GM21423 (cell line): ENCODE data around the gene WDR18.
A peak's percentile ranks its signal among the peaks of the same experiment; 100 is the strongest.
"Not testable (repeated sequence)": the region's sequence is repeated elsewhere in the genome, so short reads cannot be mapped to it uniquely, and the experiment has no call there.

Experiments
- ATAC-seq: cut with Tn5 transposase; IDR thresholded peaks from one replicate; pipeline ENCODE4 v1.9.1; 2021; ENCODE audit warnings: mild to moderate bottlenecking, moderate library complexity; ENCODE audit not compliant: unreplicated experiment

WDR18 gene

DNA sequence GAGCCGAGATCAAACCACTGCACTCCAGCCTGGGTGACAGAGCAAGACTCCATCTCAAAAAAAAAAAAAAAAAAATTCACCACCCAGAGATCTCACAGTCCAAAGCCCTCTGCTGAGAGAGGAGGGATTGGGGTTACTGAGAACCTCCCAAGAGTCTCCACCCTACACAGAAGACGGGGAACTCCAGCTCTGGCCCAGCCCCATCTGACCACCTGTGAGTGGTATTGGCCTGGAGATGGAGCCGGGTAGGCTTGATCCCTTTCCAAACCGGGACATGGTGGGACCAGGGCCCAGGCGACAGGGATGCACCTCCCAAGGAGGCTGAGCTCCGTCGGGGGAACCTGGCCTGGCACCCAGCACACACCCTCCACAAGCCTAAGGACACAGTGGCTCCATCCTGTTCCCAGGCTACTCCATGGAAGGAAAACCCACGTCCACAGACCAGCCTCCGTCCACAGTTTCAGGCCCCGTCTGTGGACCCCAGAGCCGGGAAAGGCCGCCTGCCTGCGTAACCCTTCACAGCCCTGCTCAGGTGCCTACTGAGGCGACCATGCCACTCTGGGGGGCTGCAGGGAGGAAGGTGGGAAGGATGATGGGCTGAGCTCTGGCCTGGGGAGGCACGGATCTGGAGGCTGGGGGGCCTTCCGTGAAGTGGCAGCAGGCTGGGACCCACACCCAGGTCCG, 34.9 kb downstream of the WDR18 start:
- ATAC-seq: no peak

GRCh38 chr19:1019616-1019961, 35.4 kb downstream of the WDR18 start:
- no peak for ATAC-seq

- ATAC-seq: no peak
Measured at GRCh38 chr19:1019980-1020867, 36.1 kb downstream of the WDR18 start.

DNA sequence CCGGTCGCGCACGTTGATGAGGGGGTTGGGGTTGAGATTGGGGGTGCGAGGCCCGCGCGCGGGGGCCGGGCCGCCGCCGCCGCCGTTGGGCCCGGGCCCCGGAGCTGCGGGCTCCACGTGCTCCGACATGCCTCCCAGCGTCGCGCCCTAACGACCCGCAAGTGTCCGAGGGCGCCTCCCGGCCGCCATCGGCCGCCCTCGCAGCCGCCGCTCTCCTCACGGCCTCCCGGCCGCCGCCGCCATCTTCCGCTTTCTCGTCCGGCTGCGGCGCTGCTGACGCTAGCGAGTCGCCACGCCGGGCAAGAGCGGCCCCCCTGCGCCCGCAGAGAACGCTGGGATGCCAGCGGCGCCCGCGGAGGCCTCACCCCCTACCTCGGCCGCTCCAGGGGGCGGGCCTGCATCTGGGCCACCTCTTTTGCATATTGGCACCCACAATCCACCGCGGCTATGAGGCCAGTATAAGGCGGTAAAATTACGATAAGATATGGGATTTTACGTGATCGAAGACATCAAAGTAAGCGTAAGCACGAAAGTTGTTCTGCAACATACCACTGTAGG, 36.8 kb downstream of the WDR18 start, which contains the start of gene TMEM259:
TSS of gene TMEM259 (minus strand) at position 256 of the 558 bp plus-strand sequence. CDS start at position 129, 127 bp downstream.
- ATAC-seq: peak; percentile 83

GRCh38 chr19:1023883-1024188, 39.7 kb downstream of the WDR18 start:
- ATAC-seq: not testable (repeated sequence)

GRCh38 chr19:1025080-1025479, 40.9 kb downstream of the WDR18 start:
- ATAC-seq: not testable (repeated sequence)

DNA sequence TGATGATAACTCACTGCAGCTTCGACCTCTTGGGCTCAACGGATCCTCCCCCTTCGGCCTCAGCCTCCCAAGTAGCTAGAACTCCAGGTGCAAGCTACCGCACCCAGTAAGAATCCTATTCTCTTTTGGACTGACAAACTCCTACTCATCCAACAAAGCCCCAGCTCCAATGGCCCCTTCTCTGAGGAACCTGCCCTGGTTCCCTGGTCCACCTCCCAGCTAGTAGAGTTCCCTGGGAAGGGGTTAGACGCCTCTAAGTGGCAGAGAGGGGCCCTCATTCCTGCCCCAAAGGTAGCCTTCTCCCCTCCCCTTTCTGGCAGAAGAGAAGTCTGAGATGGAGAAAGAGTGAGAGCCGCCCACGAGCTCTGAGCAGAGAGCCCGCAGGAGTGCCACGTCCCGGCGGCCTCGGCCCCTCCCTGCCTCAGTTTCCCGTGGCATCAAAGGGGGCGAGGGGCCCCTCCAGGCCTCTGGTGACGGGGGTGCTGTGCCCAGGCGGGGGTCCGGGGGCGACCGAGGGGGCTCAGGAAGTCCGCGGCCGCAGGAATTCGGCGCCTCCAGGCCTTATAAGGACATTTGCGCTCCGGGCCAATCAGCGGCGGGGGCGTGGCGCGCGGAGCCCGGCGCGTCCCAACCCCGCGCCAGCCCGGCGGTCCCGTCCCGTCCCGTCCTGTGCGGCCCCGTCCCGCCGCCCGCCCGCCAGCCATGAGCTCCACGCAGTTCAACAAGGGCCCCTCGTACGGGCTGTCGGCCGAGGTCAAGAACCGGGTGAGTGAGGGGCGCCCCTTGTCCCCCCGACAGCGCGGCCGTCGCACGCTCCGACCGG, 42.0 kb downstream of the WDR18 start, which contains the start of gene CNN2:
TSS of gene CNN2 (plus strand) at position 649 of the 823 bp plus-strand sequence. CDS start at position 703, 54 bp downstream.
- peak; percentile 41 for ATAC-seq

DNA sequence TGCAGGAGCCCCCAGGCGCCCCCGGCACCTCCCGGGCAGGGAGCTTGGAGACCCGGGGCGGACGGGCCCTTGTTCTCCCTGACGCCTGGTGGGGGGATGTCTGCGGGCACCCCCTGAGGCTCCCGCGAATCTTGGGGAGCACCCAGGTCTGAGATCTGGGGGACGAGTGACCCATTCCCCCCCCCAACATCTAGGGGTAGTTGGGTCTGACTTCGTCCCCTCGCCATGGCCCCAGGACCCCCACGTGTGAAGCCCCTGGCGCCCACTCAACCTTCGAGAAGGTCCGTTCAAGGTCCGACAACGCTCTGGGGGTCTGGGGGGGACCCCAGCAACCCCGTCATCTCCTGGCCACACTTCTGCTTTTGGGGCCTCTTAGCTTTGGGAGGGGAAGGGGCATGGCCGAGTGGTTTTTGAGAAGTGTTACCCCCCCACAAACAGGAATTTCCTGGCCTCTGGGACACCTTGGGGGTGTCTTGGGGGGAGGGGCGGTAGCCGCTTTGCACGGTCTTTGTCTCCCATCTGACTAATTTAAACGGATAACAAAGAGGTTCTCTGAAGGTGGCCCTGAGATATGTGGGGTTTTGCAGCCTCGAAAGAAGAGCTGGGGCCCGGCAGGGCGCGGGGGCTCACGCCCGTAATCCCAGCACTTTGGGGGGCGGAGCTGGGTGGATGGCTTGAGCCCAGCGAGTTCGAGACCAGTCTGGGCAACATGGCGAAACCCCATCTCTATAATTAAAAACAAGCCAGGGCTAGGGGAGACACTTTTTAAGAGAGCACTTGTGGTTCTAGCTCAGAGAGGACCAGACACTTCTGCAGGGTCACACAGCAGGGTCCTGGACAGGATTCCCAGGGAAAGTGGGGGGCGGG, 42.9 kb downstream of the WDR18 start:
- ATAC-seq: peak; percentile 15

GRCh38 chr19:1027650-1028061, 43.5 kb downstream of the WDR18 start:
- ATAC-seq: no peak

DNA sequence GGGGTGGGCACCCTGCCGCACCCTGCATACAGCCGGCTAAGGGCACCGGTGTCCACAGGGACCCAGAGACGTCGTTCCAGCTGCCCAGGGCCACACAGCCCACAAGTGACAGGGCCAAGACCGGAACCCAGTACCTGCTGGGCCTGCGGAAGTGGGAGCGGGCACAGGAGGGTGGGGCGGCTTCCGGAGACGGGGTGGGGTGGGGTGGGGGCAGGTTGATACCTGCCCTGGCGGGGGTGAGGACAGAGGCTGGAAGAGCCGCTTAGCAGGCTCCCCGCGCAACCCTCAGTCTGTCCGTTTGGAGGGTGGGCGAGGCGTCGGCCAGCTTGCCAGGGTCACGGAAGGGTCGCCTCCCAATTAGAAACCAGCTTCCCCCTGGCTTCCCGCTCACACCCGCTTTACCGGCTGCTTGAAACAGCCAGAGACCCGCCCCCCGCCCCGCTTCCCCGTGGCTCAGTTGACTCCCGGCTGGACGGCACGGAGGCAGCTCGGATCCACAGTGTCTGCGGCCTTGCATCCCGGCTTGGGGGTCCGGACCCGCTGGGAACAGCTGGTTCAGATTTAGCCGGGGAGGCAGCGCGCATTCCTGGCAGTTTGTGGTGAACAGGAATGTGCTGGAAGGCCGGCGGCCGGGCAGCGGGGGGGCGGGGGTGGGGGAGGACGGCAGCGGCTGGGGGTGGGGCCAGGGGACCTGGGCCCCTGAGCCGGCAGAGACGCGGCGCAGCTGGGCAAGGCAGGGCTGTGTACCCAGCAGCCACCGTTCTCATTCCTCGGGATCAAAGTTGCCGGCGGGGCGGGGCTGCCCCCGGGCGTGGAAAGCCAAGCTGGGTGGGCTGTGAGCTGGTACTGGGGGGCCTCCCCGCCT, 44.1 kb downstream of the WDR18 start:
- ATAC-seq: no peak

DNA sequence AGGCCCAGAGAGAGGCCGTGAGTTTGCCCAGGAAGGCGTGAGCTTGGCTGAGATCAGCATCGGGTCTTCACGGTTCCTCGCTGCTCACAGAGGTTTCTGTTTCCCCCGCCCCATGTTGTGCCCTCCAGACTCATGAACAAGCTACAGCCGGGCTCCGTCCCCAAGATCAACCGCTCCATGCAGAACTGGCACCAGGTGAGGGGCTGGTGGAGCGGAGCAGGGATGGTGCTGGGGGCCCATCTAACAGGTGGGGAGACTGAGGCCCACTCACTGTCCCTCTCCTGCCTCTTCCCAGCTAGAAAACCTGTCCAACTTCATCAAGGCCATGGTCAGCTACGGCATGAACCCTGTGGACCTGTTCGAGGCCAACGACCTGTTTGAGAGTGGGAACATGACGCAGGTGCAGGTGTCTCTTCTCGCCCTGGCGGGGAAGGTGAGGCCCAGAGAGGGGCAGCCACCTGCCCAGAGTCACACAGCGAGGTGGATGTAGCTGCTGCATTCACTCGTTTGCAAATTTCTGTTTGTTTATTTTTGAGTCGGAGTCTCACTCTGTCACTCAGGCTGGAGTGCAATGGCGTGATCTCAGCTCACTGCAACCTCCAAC, 48.2 kb downstream of the WDR18 start:
- no peak for ATAC-seq

DNA sequence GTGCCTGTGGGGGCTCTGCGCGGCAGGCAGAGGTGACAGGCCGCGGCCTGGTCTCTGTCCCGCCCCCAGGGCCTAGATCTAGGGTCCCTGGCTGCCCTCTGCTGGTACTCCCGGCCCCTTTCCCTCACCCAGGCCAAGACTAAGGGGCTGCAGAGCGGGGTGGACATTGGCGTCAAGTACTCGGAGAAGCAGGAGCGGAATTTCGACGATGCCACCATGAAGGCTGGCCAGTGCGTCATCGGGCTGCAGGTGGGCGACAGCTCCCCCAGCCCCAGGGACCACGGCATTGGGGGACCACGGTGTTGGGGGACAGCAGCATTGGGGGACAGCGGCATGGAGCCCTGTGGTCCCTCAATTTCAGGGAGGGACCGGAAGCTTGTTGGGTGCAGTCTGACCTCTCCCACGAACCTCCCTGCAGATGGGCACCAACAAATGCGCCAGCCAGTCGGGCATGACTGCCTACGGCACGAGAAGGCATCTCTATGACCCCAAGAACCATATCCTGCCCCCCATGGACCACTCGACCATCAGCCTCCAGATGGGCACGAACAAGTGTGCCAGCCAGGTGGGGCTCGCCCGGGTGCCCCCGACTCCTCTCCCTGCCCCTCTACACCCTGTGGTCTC, 52.0 kb downstream of the WDR18 start:
- ATAC-seq: no peak

DNA sequence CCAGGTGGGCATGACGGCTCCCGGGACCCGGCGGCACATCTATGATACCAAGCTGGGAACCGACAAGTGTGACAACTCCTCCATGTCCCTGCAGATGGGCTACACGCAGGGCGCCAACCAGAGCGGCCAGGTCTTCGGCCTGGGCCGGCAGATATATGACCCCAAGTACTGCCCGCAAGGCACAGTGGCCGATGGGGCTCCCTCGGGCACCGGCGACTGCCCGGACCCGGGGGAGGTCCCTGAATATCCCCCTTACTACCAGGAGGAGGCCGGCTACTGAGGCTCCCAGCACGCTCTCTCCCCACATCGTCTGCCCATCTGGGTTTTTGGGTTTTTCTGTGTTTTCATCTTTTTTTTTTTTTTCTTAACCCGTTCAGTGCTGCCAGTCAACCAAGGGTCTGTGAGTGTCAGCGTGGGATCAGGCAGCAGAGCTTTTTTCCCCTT, 53.5 kb downstream of the WDR18 start:
- ATAC-seq: no peak

GRCh38 chr19:1038978-1039645, 55.0 kb downstream of the WDR18 start:
- ATAC-seq: no peak

GRCh38 chr19:1039646-1040475, 55.7 kb downstream of the WDR18 start, which contains the start of gene ABCA7:
Gene ABCA7, plus strand, starts transcription at chr19:1040107. Its CDS starts 1,255 bp downstream, at chr19:1041362.
- peak; percentile 71 for ATAC-seq

- ATAC-seq: peak; percentile 37
Measured at GRCh38 chr19:1040476-1041271, 56.5 kb downstream of the WDR18 start.
